ENCODE measurements around the gene CNTNAP2.
A peak's percentile ranks its signal among the peaks of the same experiment; 100 is the strongest.
"Not testable (repeated sequence)": the region's sequence is repeated elsewhere in the genome, so short reads cannot be mapped to it uniquely, and the experiment has no call there.

The CNTNAP2 gene

DNA sequence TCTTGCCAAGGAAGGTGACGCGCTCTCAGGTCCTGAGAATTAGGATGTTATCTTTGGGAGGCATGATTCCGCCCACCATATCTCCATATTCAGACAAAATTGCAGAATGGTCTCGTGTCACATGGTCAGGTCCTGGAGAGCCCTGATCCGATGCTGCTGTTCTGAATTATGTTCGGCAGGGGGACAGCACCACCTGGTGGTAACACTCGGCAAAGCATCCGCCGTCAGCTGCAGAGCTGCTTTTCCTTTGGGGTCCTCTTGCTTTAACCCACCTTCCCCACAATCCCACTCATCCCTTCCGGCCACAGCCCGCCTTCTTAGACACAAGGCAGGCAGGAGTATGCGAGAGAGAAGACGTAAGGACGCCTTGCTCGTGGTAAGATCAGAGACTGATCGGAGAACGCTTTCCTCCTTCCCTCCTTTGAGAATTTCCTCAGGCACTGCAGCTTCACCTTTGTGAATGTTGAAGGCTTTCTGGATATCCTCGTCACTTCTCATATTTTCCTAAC is 2146.2 kb downstream of the CNTNAP2 start:
- peak; percentile 50 for DNase-seq (ENCODE audit: low spot score)

DNA sequence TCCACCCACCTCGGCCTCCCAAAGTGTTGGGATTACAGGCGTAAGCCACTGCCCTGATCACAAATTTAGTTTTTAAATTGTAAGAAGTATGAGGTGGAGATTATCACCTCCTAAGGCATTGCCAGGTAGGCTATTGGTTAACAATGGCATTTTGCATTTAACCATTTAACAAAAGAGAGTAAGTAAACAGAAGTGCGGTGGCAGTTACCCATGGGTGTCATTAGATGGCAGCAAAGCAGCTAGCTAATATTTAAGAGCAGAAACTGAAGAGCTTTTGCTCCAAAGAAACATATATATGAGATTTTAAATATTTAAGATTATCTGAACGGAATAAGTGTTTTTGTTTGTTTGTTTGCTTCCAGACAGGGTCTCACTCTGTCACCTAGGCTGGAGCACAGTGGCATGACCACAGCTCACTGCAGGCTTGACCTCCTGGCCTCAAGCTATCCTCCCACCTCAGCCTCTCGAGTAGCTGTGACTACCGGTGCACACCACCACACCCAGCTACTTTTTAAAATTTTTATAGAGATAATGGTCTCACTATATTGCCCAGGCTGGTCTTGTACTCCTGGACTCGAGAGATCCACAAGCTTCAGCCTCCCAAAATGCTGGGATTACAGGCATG is 2148.4 kb downstream of the CNTNAP2 start:
- peak; percentile 8 for DNase-seq (ENCODE audit: low spot score)

DNA sequence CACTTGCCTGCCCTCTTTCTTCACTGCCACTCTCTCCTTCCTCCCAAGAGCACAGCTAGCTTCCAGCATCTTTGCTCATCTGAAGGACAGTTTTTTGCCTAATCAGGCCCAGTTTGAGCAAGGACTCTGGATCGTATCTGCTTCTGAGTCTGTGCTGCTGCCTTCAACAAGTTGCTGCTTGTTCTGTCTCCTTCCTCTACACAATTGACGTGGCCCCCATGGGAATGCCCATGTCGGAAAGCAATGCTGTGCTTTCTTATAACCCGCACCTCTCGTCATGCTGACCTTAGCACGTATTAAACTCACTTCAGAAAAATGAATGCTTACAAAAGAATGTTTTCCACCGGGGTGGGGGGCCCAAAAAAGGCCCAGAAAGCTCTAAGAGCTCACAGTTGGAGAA is 2149.3 kb downstream of the CNTNAP2 start:
- DNase-seq (ENCODE audit: low spot score) = no peak

DNA sequence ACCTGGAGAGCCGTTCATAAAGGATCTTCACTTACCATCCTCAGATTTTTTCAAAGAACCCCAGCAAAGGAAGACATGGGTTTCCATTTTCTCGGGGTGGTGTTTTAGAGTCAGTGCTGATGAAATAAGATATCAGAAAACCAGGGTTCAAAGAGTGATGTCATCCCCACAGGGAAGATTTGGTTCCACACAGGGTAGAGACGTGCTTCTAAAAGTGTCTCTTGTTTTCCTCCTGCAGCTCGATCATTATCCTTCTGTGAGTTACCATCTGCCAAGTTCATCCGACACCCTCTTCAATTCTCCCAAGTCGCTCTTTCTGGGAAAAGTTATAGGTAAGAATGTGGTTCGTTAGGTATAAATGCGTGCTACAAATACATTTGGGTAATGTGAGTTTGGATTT is 2150.2 kb downstream of the CNTNAP2 start:
- no peak for DNase-seq (ENCODE audit: low spot score)

DNA sequence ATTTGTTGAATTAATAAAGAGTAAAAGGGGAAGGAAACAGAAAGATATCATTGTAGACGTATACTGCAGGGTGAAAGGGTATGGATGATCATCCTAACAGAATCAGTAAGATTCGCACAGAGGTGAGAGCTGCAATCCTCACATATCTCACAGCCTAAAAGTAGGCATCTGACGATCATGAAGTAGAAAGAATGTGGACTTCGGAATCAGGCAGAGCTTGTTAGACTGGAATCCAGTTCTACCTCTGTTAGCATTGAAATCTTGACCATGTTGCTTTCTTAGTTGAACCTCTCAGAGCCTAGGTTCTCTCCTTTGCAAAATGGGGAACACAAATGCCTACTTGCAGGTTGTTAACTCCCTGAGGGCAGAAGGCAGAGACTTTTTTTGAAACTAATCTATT is 2154.0 kb downstream of the CNTNAP2 start:
- no peak for DNase-seq (ENCODE audit: low spot score)

DNA sequence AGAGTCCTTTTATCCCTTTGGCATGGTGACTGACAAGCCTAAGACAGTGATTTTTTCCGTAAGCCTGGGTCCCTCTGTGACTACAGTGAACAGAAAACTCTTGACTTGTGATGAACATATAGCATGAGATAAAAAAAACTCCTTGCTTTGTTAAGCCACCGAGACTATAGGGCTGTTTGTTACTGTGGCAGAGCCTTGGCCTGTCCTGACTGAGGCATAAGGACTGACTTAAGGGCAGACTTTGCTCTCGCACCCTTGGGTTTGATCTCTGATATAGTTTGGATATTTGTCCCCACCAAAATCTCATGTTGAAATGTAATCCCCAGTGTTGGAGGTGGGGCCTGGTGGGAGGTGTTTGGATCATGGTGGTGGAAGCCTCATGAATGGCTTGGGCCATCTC is 2157.5 kb downstream of the CNTNAP2 start:
- DNase-seq (ENCODE audit: low spot score) = no peak

DNA sequence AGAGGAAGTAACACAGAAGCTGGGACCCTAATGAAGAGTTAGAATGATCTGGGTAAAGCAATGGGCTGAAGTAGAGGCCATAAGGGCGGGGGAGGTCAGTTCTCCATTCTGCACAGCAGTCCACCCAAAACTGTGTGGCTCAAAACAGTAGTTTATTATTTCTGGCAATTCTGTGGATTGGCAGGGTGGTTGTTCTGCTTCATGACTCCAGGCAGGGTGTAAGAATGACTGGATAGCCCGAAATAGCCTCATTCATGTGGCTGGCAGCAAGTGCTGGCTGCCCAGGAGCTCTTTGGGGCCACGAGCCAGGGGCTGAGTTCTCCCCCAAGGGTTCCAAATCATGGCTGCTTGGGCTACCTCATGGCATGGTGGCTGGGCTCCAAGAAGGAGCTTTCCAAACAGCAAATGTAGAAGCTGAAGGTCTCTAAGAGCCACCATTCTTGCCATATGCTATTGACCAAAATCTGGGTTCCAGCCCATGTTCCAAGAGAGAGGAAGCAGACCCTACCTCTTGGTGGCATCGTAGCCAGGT is 2158.8 kb downstream of the CNTNAP2 start:
- no peak for DNase-seq (ENCODE audit: low spot score)

DNA sequence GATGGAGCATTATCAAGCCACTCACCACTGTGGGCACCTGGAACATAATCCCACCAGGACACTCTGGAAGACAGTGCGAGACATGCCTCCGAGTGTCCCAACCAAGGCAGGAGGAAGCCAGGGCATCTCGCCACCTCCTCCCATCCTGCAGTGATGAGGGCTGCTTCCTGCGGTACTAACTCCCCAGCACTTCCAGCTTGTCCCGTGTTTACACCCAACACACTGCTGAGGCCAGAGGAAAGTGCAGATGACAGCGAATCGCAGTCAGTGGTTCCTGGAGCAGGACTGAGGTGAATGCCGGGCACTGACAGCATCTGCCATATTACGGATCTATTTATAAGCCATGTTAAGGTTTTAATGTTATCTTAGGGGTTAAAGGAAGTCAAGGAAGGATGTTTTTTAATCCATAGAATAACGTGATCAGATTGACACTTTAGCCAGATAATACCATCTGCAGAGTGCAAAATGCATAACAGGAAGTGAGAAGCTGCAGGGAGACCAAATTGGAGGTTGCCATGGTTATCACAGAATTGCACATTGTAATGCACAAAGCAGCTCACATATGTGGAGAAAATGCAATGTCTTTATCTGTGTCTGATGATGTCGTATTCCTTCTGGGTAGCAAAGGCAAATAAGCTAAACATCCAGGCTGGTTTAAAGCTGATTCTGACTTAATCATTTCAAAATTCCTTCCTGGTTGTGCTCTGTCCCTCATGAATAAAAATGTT is 2159.9 kb downstream of the CNTNAP2 start:
- DNase-seq (ENCODE audit: low spot score) = no peak

DNA sequence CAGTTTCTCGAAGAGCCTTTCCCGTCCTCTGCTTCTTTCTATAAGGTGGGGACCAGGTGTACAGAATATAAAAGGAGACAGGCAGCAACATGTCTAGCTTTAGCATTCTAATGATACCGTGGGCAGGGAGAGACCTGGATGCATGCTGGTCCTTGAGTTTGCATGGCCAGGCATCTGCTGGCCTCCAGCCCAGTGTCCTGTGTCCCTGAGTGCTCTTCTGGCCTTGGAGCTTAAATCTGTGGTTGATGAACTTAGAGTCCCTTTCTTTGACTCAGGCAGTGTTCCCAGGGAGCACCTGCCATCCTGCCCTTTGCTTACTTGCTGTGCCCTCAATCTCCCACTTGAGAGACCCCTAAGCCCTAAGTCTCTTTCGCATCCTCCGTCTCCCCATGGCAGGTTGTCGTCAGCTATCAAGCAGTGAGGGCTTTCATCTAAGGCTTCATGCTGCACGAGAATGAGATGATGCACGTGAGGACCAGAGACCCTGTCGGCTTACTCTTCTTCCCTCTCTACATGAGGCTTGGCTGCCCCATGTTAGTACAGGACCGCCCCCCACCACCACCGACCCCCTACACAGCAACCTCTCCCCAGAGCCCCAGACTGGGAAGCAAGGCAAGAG is 2160.6 kb downstream of the CNTNAP2 start:
- DNase-seq (ENCODE audit: low spot score) = no peak

DNA sequence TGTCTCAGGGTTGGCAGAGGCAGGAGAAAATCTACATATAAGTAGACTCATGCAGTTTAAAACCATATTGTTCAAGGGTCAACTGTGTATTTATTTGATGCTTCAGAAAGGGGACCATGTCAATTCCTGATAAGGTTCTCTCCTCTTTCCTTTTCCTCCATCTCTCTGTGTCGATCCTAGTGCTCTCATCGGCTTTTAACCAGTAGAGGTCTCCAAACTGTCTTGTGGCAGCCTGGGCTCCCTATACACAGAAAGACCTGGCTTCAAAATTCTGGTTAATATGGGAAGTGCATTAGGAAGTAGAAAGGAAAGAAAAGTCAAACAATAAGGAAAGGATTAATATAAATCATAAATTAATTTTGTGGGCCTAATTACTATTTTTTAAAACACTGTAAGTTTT is 2169.5 kb downstream of the CNTNAP2 start:
- no peak for DNase-seq (ENCODE audit: low spot score)

DNA sequence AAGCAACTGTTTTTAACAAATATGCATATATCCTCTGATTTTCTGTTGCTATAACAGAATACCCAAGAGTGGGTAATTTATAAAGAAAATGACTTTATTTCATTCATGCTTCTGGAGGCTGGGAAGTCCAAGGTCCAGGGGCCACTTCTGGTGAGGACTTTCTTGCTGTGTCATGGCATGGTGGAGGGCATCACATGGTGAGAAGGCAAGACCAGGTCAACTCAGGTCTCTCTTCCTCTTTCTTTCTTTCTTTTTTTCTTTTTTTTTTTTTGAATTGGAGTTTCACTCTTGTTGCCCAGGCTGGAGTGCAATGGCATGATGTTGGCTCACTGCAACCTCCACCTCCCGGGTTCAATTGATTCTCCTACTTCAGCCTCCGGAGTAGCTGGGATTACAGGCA is 2170.9 kb downstream of the CNTNAP2 start:
- DNase-seq (ENCODE audit: low spot score) = no peak

DNA sequence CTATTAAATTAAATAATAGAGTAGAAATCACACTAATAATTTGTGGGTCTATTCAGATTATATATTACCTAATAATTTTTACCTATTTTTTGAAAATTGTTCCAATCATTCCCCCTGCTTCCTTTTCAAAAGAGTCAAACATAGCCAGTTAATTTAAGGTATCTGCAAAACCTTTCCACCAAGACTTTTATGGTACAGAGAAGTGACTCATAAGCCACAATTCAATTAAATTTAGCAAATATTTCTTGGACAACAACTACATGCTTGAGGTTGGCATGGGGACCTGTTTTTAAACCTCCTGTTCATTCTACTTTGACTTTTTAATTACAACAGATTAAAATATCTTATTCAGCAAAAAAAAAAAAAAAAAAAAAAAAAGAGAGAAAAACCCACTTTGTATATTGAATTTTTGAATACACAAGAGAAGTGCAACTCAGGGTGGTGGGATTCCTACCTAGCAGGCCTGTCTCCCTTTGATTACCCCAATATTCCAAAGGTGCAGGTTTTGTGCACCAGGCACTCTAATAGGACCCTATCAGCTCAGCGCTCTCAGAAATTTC is 2172.1 kb downstream of the CNTNAP2 start:
- no peak for DNase-seq (ENCODE audit: low spot score)

DNA sequence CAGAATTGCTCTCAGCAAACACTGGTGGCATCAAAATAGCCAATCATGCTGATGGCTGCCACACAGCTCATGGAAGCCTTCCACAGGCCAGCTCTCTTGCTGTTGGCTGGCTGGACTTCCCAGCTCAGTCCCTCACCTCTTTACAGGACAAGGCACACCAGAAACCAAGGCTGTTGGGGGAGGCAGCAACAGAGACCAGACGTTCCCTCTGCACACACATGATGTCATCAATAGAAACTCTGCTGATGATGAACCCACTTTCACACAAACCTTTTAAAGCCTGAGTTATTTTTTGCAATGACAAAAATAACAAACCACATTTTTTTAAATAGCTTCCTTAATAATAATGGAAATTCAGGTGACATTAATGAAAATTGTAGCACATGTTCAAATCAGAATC is 2173.0 kb downstream of the CNTNAP2 start:
- DNase-seq (ENCODE audit: low spot score) = no peak

DNA sequence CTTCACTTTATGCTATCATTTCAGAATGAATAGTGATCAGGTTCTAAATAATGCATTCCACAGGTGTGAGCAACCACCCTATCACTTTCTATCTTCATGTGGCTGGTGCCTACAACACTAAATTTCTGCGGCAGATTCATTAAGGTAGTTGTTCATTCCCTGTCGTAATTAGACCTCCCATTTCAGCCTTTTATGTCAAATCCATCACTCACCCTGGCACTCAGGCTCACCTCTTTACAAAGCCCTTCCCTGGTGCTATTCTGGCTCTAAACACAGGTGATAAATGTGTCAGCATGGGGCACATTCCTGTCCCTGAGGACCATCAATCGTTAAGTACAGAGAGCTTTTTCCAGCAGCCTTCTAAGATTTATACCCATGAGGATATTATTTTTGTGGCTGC is 2173.9 kb downstream of the CNTNAP2 start:
- no peak for DNase-seq (ENCODE audit: low spot score)

DNA sequence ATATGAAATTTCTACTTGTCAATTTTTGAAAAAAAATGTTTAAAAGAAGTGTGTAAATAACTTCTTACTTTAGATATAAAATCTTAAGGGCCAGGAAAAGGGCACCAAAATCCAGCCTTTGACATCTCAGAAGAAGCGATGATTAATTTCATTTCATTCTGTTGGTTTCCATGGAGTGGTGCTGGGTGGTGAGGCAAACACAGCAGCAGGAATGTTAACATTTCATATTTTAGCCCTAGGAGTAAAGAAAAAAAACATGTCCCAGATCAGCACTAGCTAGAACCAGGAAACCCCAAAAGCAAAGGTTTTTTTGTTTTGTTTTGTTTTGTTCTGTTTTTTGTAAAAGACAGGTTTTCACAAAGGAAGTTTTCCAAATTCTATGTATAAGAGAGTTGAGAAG is 2175.2 kb downstream of the CNTNAP2 start:
- no peak for DNase-seq (ENCODE audit: low spot score)

DNA sequence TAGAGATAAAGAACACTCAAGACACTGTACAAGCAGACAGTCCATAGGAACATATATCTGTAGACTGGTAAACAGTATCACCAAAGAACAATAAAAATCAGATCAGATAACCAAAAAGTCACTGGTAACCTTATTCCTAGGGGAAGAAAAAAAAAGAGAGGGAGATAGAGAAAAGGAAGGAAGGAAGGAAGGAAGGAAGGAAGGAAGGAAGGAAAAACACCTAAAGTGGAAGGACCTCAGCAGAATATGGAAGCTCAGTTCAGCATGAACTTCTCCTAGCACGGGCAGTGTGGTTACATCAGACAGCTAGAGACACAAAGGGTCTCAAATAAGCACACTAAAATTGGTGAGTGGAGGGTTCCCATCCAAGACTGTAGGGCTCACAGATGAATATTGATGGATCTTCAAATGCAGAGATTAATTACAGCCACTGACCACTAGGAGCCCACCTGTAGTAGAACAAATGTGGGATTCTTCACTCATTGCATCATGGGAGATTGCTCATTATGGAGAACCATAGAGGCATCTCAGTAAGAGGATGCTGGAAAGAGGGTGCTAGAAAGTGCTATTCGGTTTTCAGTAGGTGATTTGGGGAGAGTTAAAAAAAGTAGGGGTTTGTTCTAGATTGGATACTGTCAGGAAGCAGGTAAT is 2180.5 kb downstream of the CNTNAP2 start:
- no peak for DNase-seq (ENCODE audit: low spot score)

DNA sequence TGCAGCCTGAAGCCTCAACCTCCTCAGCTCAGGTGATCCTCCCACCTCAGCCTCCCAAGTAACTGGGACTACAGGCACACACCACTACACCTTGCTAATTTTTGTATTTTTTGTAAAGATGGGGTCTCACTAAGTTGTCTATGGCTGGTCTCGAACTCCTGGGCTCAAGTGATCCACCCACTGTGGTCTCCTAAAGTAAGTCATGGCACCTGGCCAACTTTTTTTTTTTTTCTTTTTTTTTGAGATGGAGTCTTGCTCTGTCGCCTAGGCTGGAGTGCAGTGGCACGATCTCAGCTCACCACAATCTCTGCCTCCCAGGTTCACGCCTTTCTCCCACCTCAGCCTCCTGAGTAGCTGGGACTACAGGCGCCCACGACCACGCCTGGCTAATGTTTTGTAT is 2182.2 kb downstream of the CNTNAP2 start:
- not testable (repeated sequence) for DNase-seq (ENCODE audit: low spot score)

DNA sequence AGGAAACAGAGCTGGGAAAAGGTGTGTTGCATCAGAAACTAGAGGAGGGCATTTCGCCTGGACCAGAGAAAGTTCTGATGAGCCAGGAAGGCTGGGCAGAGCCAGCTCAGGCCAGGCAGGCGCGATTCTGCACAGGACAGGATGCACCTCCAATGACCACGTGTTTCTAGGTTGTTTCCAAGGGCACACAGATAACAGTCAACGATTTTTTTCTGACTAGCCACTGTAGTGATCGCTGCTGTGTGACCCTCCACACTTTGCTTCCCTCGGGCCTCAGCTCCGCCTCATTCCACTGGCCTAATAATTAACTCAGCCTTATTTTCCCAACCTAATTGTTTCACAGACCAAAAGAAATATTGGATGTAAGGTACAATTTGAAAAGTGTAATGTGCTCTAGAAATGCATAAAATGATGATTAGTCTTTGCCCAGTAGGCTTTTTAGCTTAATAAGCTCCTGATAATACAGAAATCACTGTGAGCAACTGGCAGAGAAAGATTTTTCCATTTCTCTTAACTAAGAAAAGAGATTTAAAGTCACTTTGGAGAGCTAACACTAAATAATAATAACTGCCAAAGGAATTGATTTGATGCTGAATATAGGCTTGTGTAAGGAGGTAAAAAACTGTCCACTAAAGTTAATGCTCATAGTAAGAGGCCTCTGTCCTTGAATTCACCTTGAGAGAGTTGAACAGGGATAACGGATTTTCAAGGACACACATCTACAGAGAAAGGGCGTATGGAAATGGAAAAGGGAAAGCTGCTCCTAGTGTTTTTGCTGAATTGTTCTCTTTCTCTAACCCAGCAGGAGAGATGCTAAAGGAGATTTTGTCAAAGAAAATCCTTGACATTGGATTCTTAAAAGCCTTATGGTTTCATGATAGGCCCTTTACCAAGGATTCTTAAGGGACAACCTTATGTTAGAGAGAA is 2183.0 kb downstream of the CNTNAP2 start:
- DNase-seq (ENCODE audit: low spot score) = no peak

DNA sequence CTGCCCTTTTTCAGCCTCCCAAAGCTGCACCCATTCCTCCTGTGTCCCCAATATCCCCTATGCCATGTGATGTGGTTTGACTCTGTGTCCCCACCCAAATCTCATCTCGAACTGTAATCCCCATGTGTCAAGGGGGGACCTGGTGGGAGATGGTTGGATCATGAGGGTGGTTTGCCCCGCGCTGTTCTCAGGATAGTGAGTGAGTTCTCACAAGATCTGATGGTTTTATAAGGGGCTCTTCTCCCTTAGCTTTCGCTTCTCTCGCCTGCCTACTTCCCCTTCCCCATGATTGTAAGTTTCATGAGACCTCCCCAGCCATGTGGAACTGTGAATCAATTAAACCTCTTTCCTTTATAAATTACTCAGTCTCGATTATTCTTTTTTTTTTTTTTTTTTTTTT is 2185.8 kb downstream of the CNTNAP2 start:
- not testable (repeated sequence) for DNase-seq (ENCODE audit: low spot score)

DNA sequence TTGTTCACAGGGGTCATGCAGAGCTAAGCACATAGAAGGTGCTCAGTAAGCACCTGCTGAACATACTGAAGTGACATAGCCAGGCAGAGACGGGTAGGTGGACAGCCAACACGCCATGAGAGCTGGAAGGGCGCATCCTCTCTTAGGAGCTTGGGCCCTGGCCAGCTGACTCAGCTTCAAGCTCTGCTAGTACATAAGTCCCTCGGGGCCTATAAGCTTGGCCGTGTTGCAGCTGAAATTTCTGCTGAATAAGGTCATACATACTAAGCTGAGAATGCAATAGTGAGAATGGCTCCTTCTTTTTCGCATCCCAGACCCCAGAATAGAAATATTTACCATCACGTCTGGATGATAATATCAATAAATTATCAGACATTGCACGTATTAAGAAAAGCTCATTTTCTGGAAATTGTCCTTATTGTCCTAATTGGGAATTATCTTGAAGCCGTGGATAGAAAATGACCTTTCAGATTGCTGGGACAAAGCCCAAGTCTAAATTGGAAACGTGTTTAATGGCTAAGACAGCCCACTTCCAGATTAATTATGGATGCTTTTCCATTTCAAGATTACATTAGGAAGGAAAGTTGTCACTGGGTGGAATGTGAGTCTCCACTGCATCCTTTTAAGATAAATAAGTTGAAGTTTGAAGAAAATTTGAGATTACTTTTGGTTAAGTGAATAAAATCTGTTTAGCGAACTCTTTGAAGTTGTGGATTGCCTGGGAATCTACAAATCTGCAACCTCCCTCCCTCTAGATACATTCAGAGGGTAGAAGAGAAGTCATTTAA is 2186.9 kb downstream of the CNTNAP2 start:
- DNase-seq (ENCODE audit: low spot score) = no peak

DNA sequence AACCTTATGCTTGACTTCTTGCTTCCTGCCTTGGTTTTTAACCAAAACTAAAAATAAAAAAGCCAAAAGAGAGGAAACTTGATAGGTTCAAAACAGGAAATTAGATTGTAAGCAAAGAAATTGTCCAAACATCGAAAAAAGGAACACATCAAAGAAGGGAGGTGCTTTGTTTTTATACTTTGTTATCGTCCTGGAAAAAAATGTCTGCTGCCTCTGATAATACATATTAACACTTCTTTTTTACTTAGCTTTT is 2187.4 kb downstream of the CNTNAP2 start:
- DNase-seq (ENCODE audit: low spot score) = no peak

All from AG08396 (cell line).